Transverse colon (tissue), 4 donors: Measurements from ENCODE around the gene PTPRJ. TPM values are rescaled to one million over a fixed set of nuclear protein-coding genes. Genes with fewer than 3 reads are reported as not detected.

Experiments used
- DNase-seq: peaks from one replicate; pipeline ENCODE4 v3.0.0-alpha.2; 2019
- H3K27ac ChIP-seq, 4 donors: fragments of 200-600 bp; sonication (generic); 2 replicates each; pipeline ENCODE4 v1.5.1; 2016 to 2018; ENCODE audit warnings: inconsistent platforms in 4 of 4
- H3K27me3 ChIP-seq: fragments of 200-600 bp; sonication (generic); 2 replicates; pipeline ENCODE4 v1.5.1; 2017; ENCODE audit warnings: inconsistent platforms
- H3K36me3 ChIP-seq, 4 donors: fragments of 200-600 bp; sonication (generic); 2 replicates each; pipeline ENCODE4 v1.5.1; 2017 to 2019; ENCODE audit warnings: inconsistent platforms in 4 of 4
- H3K4me1 ChIP-seq, 4 donors: fragments of 200-600 bp; sonication (generic); 2 replicates each; pipeline ENCODE4 v1.5.1; 2017 to 2020; ENCODE audit warnings: inconsistent platforms in 4 of 4
- H3K4me3 ChIP-seq, 4 donors: fragments of 200-600 bp; sonication (generic); 1 replicate in 1 of 4; 2 replicates in 3 of 4; pipeline versions ENCODE4 v1.5.1 to v1.6.1; 2017 to 2019; ENCODE audit warnings: inconsistent platforms in 4 of 4
- H3K9me3 ChIP-seq, 2 donors: fragments of 200-600 bp; sonication (generic); 2 replicates each; pipeline ENCODE4 v1.5.1; 2017 to 2019; ENCODE audit warnings: inconsistent platforms in 2 of 2
- EP300 ChIP-seq: sonication (generic); formaldehyde crosslinking; IDR thresholded peaks from one replicate; pipeline ENCODE4 v1.6.1; 2017; ENCODE audit warnings: antibody characterized with exemption, low read depth
- POLR2A ChIP-seq: fragments of 450-650 bp; IDR thresholded peaks from one replicate; pipeline ENCODE4 v1.6.1; 2016; ENCODE audit warnings: antibody characterized with exemption, mild to moderate bottlenecking, moderate library complexity
- POLR2AphosphoS5 ChIP-seq, 3 donors: sonication (generic); formaldehyde crosslinking; IDR thresholded peaks; one replicate each; pipeline ENCODE4 v1.6.1; 2016; ENCODE audit warnings: antibody characterized with exemption in 3 of 3
- WGBS, 2 donors: methylation state at CpG; one replicate each; pipeline ENCODE4 v1.1.5; 2018; ENCODE audit warnings: low coverage in 1 of 2; 5-methylcytosine and 5-hydroxymethylcytosine counted together
- in situ Hi-C, 4 donors: fragments of 200-750 bp; cut with MboI; loops; one replicate each; pipeline versions ENCODE4 v1.15.0 to v1.15.1; 2017; ENCODE audit warnings: low sequenced_read_pairs in 3 of 4, low pct_ligation_motif_present in 1 of 4, low pct_unique_long_range_greater_than_20kb in 1 of 4
- intact Hi-C: fragments of 100-400 bp; cut with DNase I; formaldehyde crosslinking; loops from one replicate; pipeline ENCODE4 v1.15.1; 2023; ENCODE audit warnings: low total_unique reads
- total RNA-seq, 4 donors: library from RNA; depleted of rRNA; stranded (reverse); fragments of >200 nt; gene quantifications; one replicate each; pipeline ENCODE4 v1.1.0, GENCODE V29; 2016
- TF ChIP-seq, protein P1 (sequence below), 5 experiments: fragments of 200-600 bp in 3 of 5; fragments of 450-650 bp in 2 of 5; sonication (generic) in 3 of 5; IDR thresholded peaks; 1 replicate in 2 of 5; 2 replicates in 3 of 5; pipeline ENCODE4 v1.5.1; 2016 to 2017; ENCODE audit warnings: antibody characterized with exemption in 5 of 5, inconsistent platforms in 3 of 5, mild to moderate bottlenecking in 2 of 5, moderate library complexity in 1 of 5

PTPRJ gene
- total RNA-seq, 4 donors from 2014 or later = 25.3 to 40.8 (median 31.7) TPM

DNA sequence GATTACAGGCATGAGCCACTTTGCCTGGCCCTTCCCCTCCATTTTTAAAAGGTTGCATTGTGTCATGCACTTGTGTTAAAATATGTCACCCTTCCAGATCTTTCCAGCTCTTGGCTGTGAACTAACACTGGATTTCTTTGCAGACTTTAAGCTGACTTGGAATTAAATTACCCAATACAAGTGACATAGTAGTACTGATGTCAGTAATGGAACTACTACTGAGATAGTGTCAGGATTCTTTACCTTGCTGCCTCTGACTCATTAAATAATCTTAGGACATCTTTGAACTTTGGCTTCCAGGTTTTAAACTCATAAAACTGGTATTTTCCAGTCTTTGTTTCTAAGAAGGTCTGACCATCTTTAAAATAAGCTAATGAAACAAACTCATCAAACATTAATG lies 184.5 kb downstream of the PTPRJ start:
- Histone ChIP-seq H3K9me3 (no peaks in the 10 kb centered on the region), H3K27ac (no peak overlapping the region), H3K36me3 (peaks cover 0 to 14% (median 2%) of the 10 kb centered on the region in 4 donors), H3K27me3 (no peaks in the 10 kb centered on the region), H3K4me3 (no peak overlapping the region), H3K4me1 (peaks cover 0 to 10% (median 2%) of the 10 kb centered on the region in 4 donors)
- intact Hi-C loops = no loop called here
- no peak for DNase-seq
- no peak for TF ChIP-seq POLR2AphosphoS5 (IDR thresholded peaks at IDR 0.05)
- TF ChIP-seq POLR2A = no peak
- TF ChIP-seq, protein P1, sequence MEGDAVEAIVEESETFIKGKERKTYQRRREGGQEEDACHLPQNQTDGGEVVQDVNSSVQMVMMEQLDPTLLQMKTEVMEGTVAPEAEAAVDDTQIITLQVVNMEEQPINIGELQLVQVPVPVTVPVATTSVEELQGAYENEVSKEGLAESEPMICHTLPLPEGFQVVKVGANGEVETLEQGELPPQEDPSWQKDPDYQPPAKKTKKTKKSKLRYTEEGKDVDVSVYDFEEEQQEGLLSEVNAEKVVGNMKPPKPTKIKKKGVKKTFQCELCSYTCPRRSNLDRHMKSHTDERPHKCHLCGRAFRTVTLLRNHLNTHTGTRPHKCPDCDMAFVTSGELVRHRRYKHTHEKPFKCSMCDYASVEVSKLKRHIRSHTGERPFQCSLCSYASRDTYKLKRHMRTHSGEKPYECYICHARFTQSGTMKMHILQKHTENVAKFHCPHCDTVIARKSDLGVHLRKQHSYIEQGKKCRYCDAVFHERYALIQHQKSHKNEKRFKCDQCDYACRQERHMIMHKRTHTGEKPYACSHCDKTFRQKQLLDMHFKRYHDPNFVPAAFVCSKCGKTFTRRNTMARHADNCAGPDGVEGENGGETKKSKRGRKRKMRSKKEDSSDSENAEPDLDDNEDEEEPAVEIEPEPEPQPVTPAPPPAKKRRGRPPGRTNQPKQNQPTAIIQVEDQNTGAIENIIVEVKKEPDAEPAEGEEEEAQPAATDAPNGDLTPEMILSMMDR (IDR thresholded peaks at IDR 0.05) = no peak
- in situ Hi-C loops = no loop called here

DNA sequence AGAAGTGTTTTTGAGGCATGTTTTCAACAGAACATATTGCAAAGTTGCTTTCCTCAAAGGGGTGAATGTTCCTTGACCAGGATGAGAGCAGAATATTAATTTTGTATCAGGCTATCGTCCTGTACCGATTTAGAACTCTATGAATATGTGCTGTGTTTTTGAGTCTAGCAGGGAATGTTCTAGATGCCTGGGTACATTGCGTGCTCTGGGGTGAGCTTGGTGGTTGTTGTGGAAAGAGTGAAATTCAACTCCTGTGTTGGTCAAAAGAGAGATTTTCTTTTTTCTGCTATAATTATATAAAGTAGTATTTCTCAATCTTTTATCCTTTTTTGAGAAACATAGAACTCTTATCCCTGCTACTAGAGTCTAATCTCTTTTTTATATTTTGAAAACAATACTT lies 185.1 kb downstream of the PTPRJ start:
- Histone ChIP-seq H3K4me3 (no peak overlapping the region), H3K9me3 (no peaks in the 10 kb centered on the region), H3K27ac (no peak overlapping the region), H3K36me3 (peaks cover 0 to 14% (median 2%) of the 10 kb centered on the region in 4 donors), H3K4me1 (peaks cover 0 to 16% (median 2%) of the 10 kb centered on the region in 4 donors), H3K27me3 (no peaks in the 10 kb centered on the region)
- WGBS, 2 donors = 66 to 67% methylated on average over 3 of the region's 3 CpGs
- DNase-seq = no peak
- in situ Hi-C loops = no loop called here
- no peak for TF ChIP-seq POLR2AphosphoS5 (IDR thresholded peaks at IDR 0.05)
- TF ChIP-seq POLR2A = no peak
- TF ChIP-seq EP300 = no peak
- TF ChIP-seq, protein P1 (IDR thresholded peaks at IDR 0.05) = no peak
- intact Hi-C loops = no loop called here

DNA sequence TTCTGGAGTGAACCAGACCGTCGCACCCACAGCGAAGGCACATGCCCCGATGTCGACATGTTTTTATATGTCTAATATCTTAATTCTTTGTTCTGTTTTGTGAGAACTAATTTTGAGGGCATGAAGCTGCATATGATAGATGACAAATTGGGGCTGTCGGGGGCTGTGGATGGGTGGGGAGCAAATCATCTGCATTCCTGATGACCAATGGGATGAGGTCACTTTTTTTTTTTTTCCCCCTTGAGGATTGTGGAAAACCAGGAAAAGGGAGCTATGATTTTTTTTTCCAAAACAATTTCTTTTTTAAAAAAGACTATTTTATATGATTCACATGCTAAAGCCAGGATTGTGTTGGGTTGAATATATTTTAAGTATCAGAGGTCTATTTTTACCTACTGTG lies 187.0 kb downstream of the PTPRJ start:
- TF ChIP-seq EP300 = no peak
- TF ChIP-seq POLR2A = no peak
- TF ChIP-seq, protein P1 (IDR thresholded peaks at IDR 0.05) = no peak
- TF ChIP-seq POLR2AphosphoS5 (IDR thresholded peaks at IDR 0.05) = no peak
- H3K9me3 ChIP-seq = no peaks in the 10 kb centered on the region
- H3K27me3 ChIP-seq = no peaks in the 10 kb centered on the region
- H3K4me3 ChIP-seq = no peak overlapping the region
- intact Hi-C loops (no loop called here), in situ Hi-C loops (no loop called here)
- H3K27ac ChIP-seq = no peak overlapping the region
- peaks cover 0 to 20% (median 2%) of the 10 kb centered on the region in 4 donors for H3K4me1 ChIP-seq
- peaks cover 0 to 14% (median 2%) of the 10 kb centered on the region in 4 donors for H3K36me3 ChIP-seq
- WGBS, 2 donors = 94% methylated on average over 6 of the region's 6 CpGs; no CpG with 5 or more reads in 1 of the 2 donors
- DNase-seq = no peak

DNA sequence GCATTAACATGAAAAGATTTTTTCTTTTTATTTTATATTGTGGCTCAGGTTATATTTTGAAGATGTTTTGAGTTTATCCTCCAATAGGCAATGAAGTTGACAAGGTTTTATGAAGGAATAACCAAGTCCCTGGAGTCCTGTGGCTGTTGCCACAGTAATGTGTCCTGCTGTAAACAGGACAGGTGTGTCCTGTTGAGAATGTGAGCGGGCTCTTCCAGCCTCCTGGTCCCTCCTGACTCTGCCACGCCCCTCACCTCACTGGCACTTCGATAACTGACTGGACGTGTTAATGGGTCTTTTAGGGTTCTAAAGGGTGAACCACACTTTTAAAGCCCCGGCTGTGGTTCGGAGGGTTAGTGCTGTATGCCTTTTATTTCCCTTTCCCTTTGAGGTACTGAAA lies 188.5 kb downstream of the PTPRJ start:
- WGBS, 2 donors = 65 to 75% methylated on average over 6 of the region's 6 CpGs
- intact Hi-C loops (no loop called here), in situ Hi-C loops (no loop called here)
- Histone ChIP-seq H3K4me3 (no peak overlapping the region), H3K4me1 (peaks cover 0 to 20% (median 4%) of the 10 kb centered on the region in 4 donors), H3K36me3 (peaks cover 0 to 9% (median 2%) of the 10 kb centered on the region in 4 donors), H3K27ac (no peak overlapping the region), H3K9me3 (no peaks in the 10 kb centered on the region), H3K27me3 (no peaks in the 10 kb centered on the region)
- DNase-seq = no peak
- TF ChIP-seq EP300 = no peak
- TF ChIP-seq POLR2A = no peak
- TF ChIP-seq, protein P1 (IDR thresholded peaks at IDR 0.05) = no peak
- TF ChIP-seq POLR2AphosphoS5 (IDR thresholded peaks at IDR 0.05) = no peak
